H9 (cell line): ENCODE data around the gene SMCO1. TPM values are rescaled to one million over a fixed set of nuclear protein-coding genes. Genes with fewer than 3 reads are reported as not detected.

Experiments
- DNase-seq: peaks from one replicate; pipeline ENCODE4 v3.0.0-alpha.2; 2017
- H2AFZ ChIP-seq: one replicate; pipeline ENCODE4 v1.6.1; 2013; ENCODE audit warnings: mild to moderate bottlenecking, low read length, control low read depth, moderate library complexity
- H2AK5ac ChIP-seq: 2 replicates; pipeline ENCODE4 v1.6.1; 2013; ENCODE audit warnings: low read length, control low read depth, mixed read lengths; ENCODE audit not compliant: insufficient read length
- H2BK120ac ChIP-seq: one replicate; pipeline ENCODE4 v1.6.1; 2013; ENCODE audit warnings: low read depth, mild to moderate bottlenecking, low read length, control low read depth, inconsistent platforms; ENCODE audit not compliant: poor library complexity, severe bottlenecking
- H2BK12ac ChIP-seq: 2 replicates; pipeline ENCODE4 v1.6.1; 2013; ENCODE audit warnings: low read length, control low read depth, mixed read lengths, low read depth; ENCODE audit not compliant: insufficient read length
- H2BK15ac ChIP-seq: 2 replicates; pipeline ENCODE4 v1.6.1; 2013; ENCODE audit warnings: low read depth, low read length, control low read depth
- H2BK20ac ChIP-seq: one replicate; pipeline ENCODE4 v1.6.1; 2013; ENCODE audit warnings: low read depth, mild to moderate bottlenecking, low read length, control low read depth, inconsistent platforms; ENCODE audit not compliant: poor library complexity, severe bottlenecking
- H2BK5ac ChIP-seq: 2 replicates; pipeline ENCODE4 v1.6.1; 2013; ENCODE audit warnings: low read length, control low read depth, mixed read lengths; ENCODE audit not compliant: insufficient read length
- H3K14ac ChIP-seq: 2 replicates; pipeline ENCODE4 v1.6.1; 2013; ENCODE audit warnings: low read length, control low read depth; ENCODE audit not compliant: insufficient read depth
- H3K18ac ChIP-seq: 2 replicates; pipeline ENCODE4 v1.6.1; 2013; ENCODE audit warnings: low read depth, mild to moderate bottlenecking, mixed read lengths, low read length, control low read depth; ENCODE audit not compliant: insufficient read length
- H3K23ac ChIP-seq: 2 replicates; pipeline ENCODE4 v1.6.1; 2013; ENCODE audit warnings: low read length, control low read depth, mixed read lengths, low read depth; ENCODE audit not compliant: insufficient read length
- H3K23me2 ChIP-seq: 2 replicates; pipeline ENCODE4 v1.6.1; 2013; ENCODE audit warnings: low read depth, mild to moderate bottlenecking, mixed read lengths, low read length, control low read depth; ENCODE audit not compliant: insufficient read length, poor library complexity, severe bottlenecking
- H3K27ac ChIP-seq: 2 replicates; pipeline ENCODE4 v1.5.1; 2013; ENCODE audit warnings: low read length, control low read depth, mixed read lengths, low read depth; ENCODE audit not compliant: insufficient read length
- H3K27me3 ChIP-seq: 2 replicates; pipeline ENCODE4 v1.6.1; 2013; ENCODE audit warnings: low read length, control low read depth, inconsistent platforms; ENCODE audit not compliant: insufficient read depth
- H3K4ac ChIP-seq: 2 replicates; pipeline ENCODE4 v1.6.1; 2013; ENCODE audit warnings: low read depth, mild to moderate bottlenecking, control low read depth, inconsistent platforms, low read length, moderate library complexity
- H3K4me1 ChIP-seq: 2 replicates; pipeline ENCODE4 v1.6.1; 2013; ENCODE audit warnings: low read length, control low read depth, inconsistent platforms; ENCODE audit not compliant: insufficient read depth
- H3K4me2 ChIP-seq: 2 replicates; pipeline ENCODE4 v1.6.1; 2013; ENCODE audit warnings: low read length, control low read depth, mixed read lengths; ENCODE audit not compliant: insufficient read length, insufficient read depth
- H3K56ac ChIP-seq: 2 replicates; pipeline ENCODE4 v1.6.1; 2013; ENCODE audit warnings: low read depth, mild to moderate bottlenecking, mixed read lengths, low read length, control low read depth; ENCODE audit not compliant: insufficient read length
- H3K79me1 ChIP-seq: 2 replicates; pipeline ENCODE4 v1.6.1; 2013; ENCODE audit warnings: low read depth, mild to moderate bottlenecking, moderate library complexity, low read length, control low read depth, inconsistent platforms; ENCODE audit not compliant: insufficient read depth, poor library complexity, severe bottlenecking
- H3K79me2 ChIP-seq: 2 replicates; pipeline ENCODE4 v1.6.1; 2013; ENCODE audit warnings: low read length, control low read depth, inconsistent platforms; ENCODE audit not compliant: insufficient read depth
- H3K9ac ChIP-seq: 2 replicates; pipeline ENCODE4 v1.6.1; 2013; ENCODE audit warnings: low read length, control low read depth, mixed read lengths; ENCODE audit not compliant: insufficient read length; ENCODE audit errors: extremely low read depth
- H3K9me3 ChIP-seq: one replicate; pipeline ENCODE4 v1.6.1; 2013; ENCODE audit warnings: low read depth, low read length, inconsistent platforms; ENCODE audit not compliant: control insufficient read depth
- H3T11ph ChIP-seq: one replicate; pipeline ENCODE4 v1.6.1; 2013; ENCODE audit warnings: mild to moderate bottlenecking, low read length, control low read depth, inconsistent platforms
- H4K20me1 ChIP-seq: one replicate; pipeline ENCODE4 v1.6.1; 2013; ENCODE audit not compliant: control insufficient read depth, insufficient read length, insufficient read depth
- H4K5ac ChIP-seq: 2 replicates; pipeline ENCODE4 v1.6.1; 2013; ENCODE audit warnings: low read depth, mild to moderate bottlenecking, mixed read lengths, low read length, control low read depth; ENCODE audit not compliant: insufficient read length
- H4K8ac ChIP-seq: replicated peaks from 2 replicates; pipeline ENCODE4 v1.6.1; 2013; ENCODE audit warnings: low read length, control low read depth, mixed read lengths, low read depth; ENCODE audit not compliant: insufficient read length
- H4K91ac ChIP-seq: 2 replicates; pipeline ENCODE4 v1.6.1; 2013; ENCODE audit warnings: low read depth, mild to moderate bottlenecking, moderate library complexity, mixed read lengths, low read length, control low read depth; ENCODE audit not compliant: insufficient read length
- H3K27ac Mint-ChIP-seq, 3 experiments: 2 replicates in 2 of 3; 3 replicates in 1 of 3; pipeline ENCODE4 v1.8.0; 2020 to 2021; ENCODE audit warnings: mixed read lengths in 3 of 3, mild to moderate bottlenecking in 1 of 3, moderate library complexity in 1 of 3
- H3K27me3 Mint-ChIP-seq: 2 replicates; pipeline ENCODE4 v1.8.0; 2021; ENCODE audit warnings: low read depth, mild to moderate bottlenecking, moderate library complexity, mixed read lengths
- H3K36me3 Mint-ChIP-seq, 3 experiments: 2 replicates in 2 of 3; 3 replicates in 1 of 3; pipeline ENCODE4 v1.8.0; 2020 to 2021; ENCODE audit warnings: low read depth in 3 of 3, mixed read lengths in 3 of 3; ENCODE audit not compliant: insufficient read depth in 1 of 3
- H3K4me1 Mint-ChIP-seq, 2 experiments: 2 replicates each; pipeline ENCODE4 v1.8.0; 2020; ENCODE audit warnings: mixed read lengths in 2 of 2
- H3K4me3 Mint-ChIP-seq, 2 experiments: 2 replicates in 1 of 2; 3 replicates in 1 of 2; pipeline ENCODE4 v1.8.0; 2020 to 2021; ENCODE audit warnings: mild to moderate bottlenecking in 2 of 2, mixed read lengths in 2 of 2, moderate library complexity in 1 of 2
- H3K9me3 Mint-ChIP-seq, 2 experiments: 2 replicates in 1 of 2; 3 replicates in 1 of 2; pipeline ENCODE4 v1.8.0; 2020; ENCODE audit warnings: mild to moderate bottlenecking in 2 of 2, mixed read lengths in 2 of 2, moderate library complexity in 1 of 2
- WGBS: extraction: QIAGEN DNeasy Blood & Tissue Kit; methylation state at CpG from one replicate; pipeline ENCODE4 v1.1.7; 2013; ENCODE audit warnings: missing lambda C conversion rate, low lambda C conversion rate, mixed read lengths; ENCODE audit not compliant: insufficient read length; ENCODE audit errors: extremely low coverage; 5-methylcytosine and 5-hydroxymethylcytosine counted together
- total RNA-seq: library from RNA; stranded (reverse); gene quantifications from 2 replicates; pipeline ENCODE4 v1.2.1, GENCODE V29; 2021
- TF ChIP-seq, protein P1 (sequence below): fragments of 200-600 bp; sonication (generic); conservative IDR thresholded peaks from 3 replicates; pipeline ENCODE4 v1.8.0; 2021; ENCODE audit warnings: antibody characterized with exemption, mild to moderate bottlenecking

Gene SMCO1
- total RNA-seq, 1 experiment from 2014 or later: not detected

DNA sequence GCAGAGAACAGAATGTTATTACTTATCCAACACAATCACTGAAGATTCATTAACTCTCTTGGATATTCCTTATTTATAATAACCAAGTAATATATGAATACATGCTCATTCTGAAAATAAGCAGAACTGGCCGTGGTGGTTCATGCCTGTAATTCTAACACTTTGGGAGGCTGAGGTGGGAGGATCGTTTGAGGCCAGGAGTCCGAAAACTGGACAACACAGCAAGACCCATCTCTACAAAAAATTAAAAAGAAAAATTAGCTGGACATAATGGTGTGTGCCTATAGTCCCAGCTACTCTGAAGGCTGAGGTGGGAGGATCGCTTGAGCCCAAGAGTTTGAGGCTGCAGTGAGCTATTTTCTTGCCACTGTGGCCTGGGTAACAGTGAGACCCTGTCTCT lies 37.5 kb downstream of the SMCO1 start:
- Mint-ChIP-seq H3K27ac (no peak overlapping the region), H3K4me3 (no peak overlapping the region), H3K9me3 (no peaks in the 10 kb centered on the region), H3K36me3 (peaks cover 28 to 80% (median 69%) of the 10 kb centered on the region in 3 experiments; a peak in 6 of 7 replicates), H3K4me1 (no peaks in the 10 kb centered on the region), H3K27me3 (no peaks in the 10 kb centered on the region)
- Histone ChIP-seq H4K8ac (no peak overlapping the region), H2BK20ac (no peak overlapping the region), H2AK5ac (no peak overlapping the region), H3K79me1 (no peaks in the 10 kb centered on the region), H3K79me2 (no peaks in the 10 kb centered on the region), H2AFZ (no peak overlapping the region), H4K91ac (no peak overlapping the region), H3T11ph (no peak overlapping the region), H3K56ac (no peak overlapping the region), H3K23ac (no peak overlapping the region), H3K4ac (no peak overlapping the region), H2BK120ac (no peak overlapping the region), H3K4me2 (no peak overlapping the region), H4K20me1 (no peaks in the 10 kb centered on the region), H3K4me1 (no peaks in the 10 kb centered on the region), H3K23me2 (no peaks in the 10 kb centered on the region), H3K14ac (no peak overlapping the region), H3K9ac (no peak overlapping the region), H2BK15ac (no peak overlapping the region), H2BK5ac (no peak overlapping the region), H3K27me3 (no peaks in the 10 kb centered on the region), H3K9me3 (no peaks in the 10 kb centered on the region), H2BK12ac (no peak overlapping the region), H3K27ac (no peak overlapping the region), H4K5ac (no peak overlapping the region), H3K18ac (no peak overlapping the region)
- no CpG with 5 or more reads among the region's 4 CpGs for WGBS
- TF ChIP-seq, protein P1, sequence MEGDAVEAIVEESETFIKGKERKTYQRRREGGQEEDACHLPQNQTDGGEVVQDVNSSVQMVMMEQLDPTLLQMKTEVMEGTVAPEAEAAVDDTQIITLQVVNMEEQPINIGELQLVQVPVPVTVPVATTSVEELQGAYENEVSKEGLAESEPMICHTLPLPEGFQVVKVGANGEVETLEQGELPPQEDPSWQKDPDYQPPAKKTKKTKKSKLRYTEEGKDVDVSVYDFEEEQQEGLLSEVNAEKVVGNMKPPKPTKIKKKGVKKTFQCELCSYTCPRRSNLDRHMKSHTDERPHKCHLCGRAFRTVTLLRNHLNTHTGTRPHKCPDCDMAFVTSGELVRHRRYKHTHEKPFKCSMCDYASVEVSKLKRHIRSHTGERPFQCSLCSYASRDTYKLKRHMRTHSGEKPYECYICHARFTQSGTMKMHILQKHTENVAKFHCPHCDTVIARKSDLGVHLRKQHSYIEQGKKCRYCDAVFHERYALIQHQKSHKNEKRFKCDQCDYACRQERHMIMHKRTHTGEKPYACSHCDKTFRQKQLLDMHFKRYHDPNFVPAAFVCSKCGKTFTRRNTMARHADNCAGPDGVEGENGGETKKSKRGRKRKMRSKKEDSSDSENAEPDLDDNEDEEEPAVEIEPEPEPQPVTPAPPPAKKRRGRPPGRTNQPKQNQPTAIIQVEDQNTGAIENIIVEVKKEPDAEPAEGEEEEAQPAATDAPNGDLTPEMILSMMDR: no peak
- no peak for DNase-seq
